Vagina (tissue), 2 donors: Measurements from ENCODE around the gene B4GALNT4. TPM values are rescaled to one million over a fixed set of nuclear protein-coding genes. Genes with fewer than 3 reads are reported as not detected.
A peak's percentile ranks its signal among the peaks of the same experiment; 100 is the strongest.

Source experiments
- DNase-seq, 2 donors: peaks; one replicate each; pipeline ENCODE4 v3.0.0-alpha.2; 2017; ENCODE audit errors: extremely low spot score in 2 of 2
- H3K27ac ChIP-seq: fragments of 200-600 bp; sonication (generic); one replicate; pipeline ENCODE4 v1.5.1; 2019
- H3K27me3 ChIP-seq: fragments of 200-600 bp; sonication (generic); one replicate; pipeline ENCODE4 v1.5.1; 2019
- H3K36me3 ChIP-seq, 2 donors: fragments of 200-600 bp; sonication (generic); one replicate each; pipeline ENCODE4 v1.5.1; 2017 to 2019
- H3K4me1 ChIP-seq: fragments of 200-600 bp; sonication (generic); one replicate; pipeline ENCODE4 v1.5.1; 2019
- H3K4me3 ChIP-seq, 2 donors: fragments of 200-600 bp; sonication (generic); 1 replicate in 1 of 2; 2 replicates in 1 of 2; pipeline ENCODE4 v1.5.1; 2016 to 2019
- H3K9me3 ChIP-seq: fragments of 200-600 bp; sonication (generic); one replicate; pipeline ENCODE4 v1.5.1; 2019
- CTCF ChIP-seq, 3 experiments: fragments of 450-650 bp in 2 of 3; fragments of 200-600 bp in 1 of 3; sonication (generic) in 1 of 3; IDR thresholded peaks; one replicate each; pipeline ENCODE4 v1.5.1; 2017 to 2019; ENCODE audit warnings: antibody characterized with exemption in 3 of 3, mild to moderate bottlenecking in 2 of 3, moderate library complexity in 2 of 3
- POLR2A ChIP-seq, 2 donors: fragments of 450-650 bp; IDR thresholded peaks; one replicate each; pipeline ENCODE4 v1.6.1; 2017; ENCODE audit warnings: antibody characterized with exemption in 2 of 2, mild to moderate bottlenecking in 2 of 2, moderate library complexity in 2 of 2
- POLR2AphosphoS5 ChIP-seq, 2 donors: sonication (generic); formaldehyde crosslinking; IDR thresholded peaks; one replicate each; pipeline ENCODE4 v1.9.0; 2017; ENCODE audit warnings: antibody characterized with exemption in 2 of 2, mild to moderate bottlenecking in 2 of 2, low read depth in 1 of 2; ENCODE audit not compliant: insufficient read depth in 1 of 2
- intact Hi-C: fragments of 100-400 bp; cut with DNase I; formaldehyde crosslinking; loops from one replicate; pipeline ENCODE4 v1.15.1; 2023
- total RNA-seq: library from RNA; depleted of rRNA; stranded (reverse); fragments of >200 nt; gene quantifications from one replicate; pipeline ENCODE4 v1.2.3, GENCODE V29; 2016

B4GALNT4 gene
- total RNA-seq, 1 donor from 2014 or later = 15.5 TPM

GRCh38 chr11:393219-394033 lies 24.1 kb downstream of the B4GALNT4 start:
- H3K27me3 ChIP-seq = no peaks in the 10 kb centered on the region
- peaks cover 28% of the 10 kb centered on the region for H3K4me1 ChIP-seq
- peak overlapping the region; percentile 56 for H3K27ac ChIP-seq
- intact Hi-C loops = no loop called here
- H3K4me3 ChIP-seq = peak overlapping the region in 1 of 2 donors; percentile 45
- DNase-seq = no peak
- TF ChIP-seq POLR2A (IDR thresholded peaks at IDR 0.05) (no peak), POLR2AphosphoS5 (IDR thresholded peaks at IDR 0.05; ENCODE audit: insufficient read depth in 1 of 2, low read depth in 1 of 2) (peak in 1 of 2 donors; percentile 56), CTCF (IDR thresholded peaks at IDR 0.05) (no peak)
- H3K9me3 ChIP-seq = no peaks in the 10 kb centered on the region
- H3K36me3 ChIP-seq = no peaks in the 10 kb centered on the region

GRCh38 chr11:394034-394857 lies 24.9 kb downstream of the B4GALNT4 start, which contains the start of gene PKP3:
Gene PKP3, plus strand, starts transcription at chr11:394209. Its CDS starts 84 bp downstream, at chr11:394293.
- TF ChIP-seq CTCF (IDR thresholded peaks at IDR 0.05) = no peak
- peak in 1 of 2 donors; percentile 31 for TF ChIP-seq POLR2AphosphoS5 (IDR thresholded peaks at IDR 0.05; ENCODE audit: insufficient read depth in 1 of 2, low read depth in 1 of 2)
- Histone ChIP-seq H3K4me1 (peaks cover 28% of the 10 kb centered on the region), H3K27me3 (no peaks in the 10 kb centered on the region), H3K9me3 (no peaks in the 10 kb centered on the region), H3K4me3 (peak within 1 kb of the TSS; percentile 27 to 45), H3K27ac (peak within 1 kb of the TSS; percentile 62), H3K36me3 (no peaks in the 10 kb centered on the region)
- intact Hi-C loops = no loop called here
- DNase-seq = no peak

- Histone ChIP-seq H3K4me3 (peak overlapping the region in 1 of 2 donors; percentile 45), H3K4me1 (peaks cover 33% of the 10 kb centered on the region), H3K27ac (peak overlapping the region; percentile 62), H3K27me3 (no peaks in the 10 kb centered on the region), H3K9me3 (no peaks in the 10 kb centered on the region), H3K36me3 (no peaks in the 10 kb centered on the region)
- no peak for TF ChIP-seq CTCF (IDR thresholded peaks at IDR 0.05)
- TF ChIP-seq POLR2AphosphoS5 (IDR thresholded peaks at IDR 0.05; ENCODE audit: insufficient read depth in 1 of 2, low read depth in 1 of 2) = no peak
- no peak for TF ChIP-seq POLR2A (IDR thresholded peaks at IDR 0.05)
- DNase-seq = no peak
- intact Hi-C loops = no loop called here
Measured at GRCh38 chr11:394858-395655, 25.8 kb downstream of the B4GALNT4 start.

- no peaks in the 10 kb centered on the region for H3K27me3 ChIP-seq
- peak overlapping the region; percentile 62 for H3K27ac ChIP-seq
Measured at GRCh38 chr11:395866-396265, 26.6 kb downstream of the B4GALNT4 start.

More at GRCh38 chr11:395866-396265, 26.6 kb downstream of the B4GALNT4 start:
- H3K36me3 ChIP-seq = no peaks in the 10 kb centered on the region
- peaks cover 37% of the 10 kb centered on the region for H3K4me1 ChIP-seq
- no peaks in the 10 kb centered on the region for H3K9me3 ChIP-seq
- TF ChIP-seq CTCF (IDR thresholded peaks at IDR 0.05) = no peak
- no peak for TF ChIP-seq POLR2A (IDR thresholded peaks at IDR 0.05)
- TF ChIP-seq POLR2AphosphoS5 (IDR thresholded peaks at IDR 0.05; ENCODE audit: insufficient read depth in 1 of 2, low read depth in 1 of 2) = no peak
- H3K4me3 ChIP-seq = peak overlapping the region in 1 of 2 donors; percentile 45
- DNase-seq = no peak
- intact Hi-C loops = no loop called here
